Fibroblast of mammary gland (primary cell): ENCODE measurements around the gene RBP3.

ENCODE experiments used
- DNase-seq: peaks from one replicate; pipeline ENCODE4 v3.0.0-alpha.2; 2010; ENCODE audit warnings: low read depth
- H3K4me3 ChIP-seq: 2 replicates; pipeline ENCODE4 v1.5.1; 2011; ENCODE audit warnings: low read depth, mild to moderate bottlenecking, low read length, moderate library complexity; ENCODE audit not compliant: control insufficient read depth
- CTCF ChIP-seq: conservative IDR thresholded peaks from 2 replicates; pipeline ENCODE4 v1.5.1; 2011; ENCODE audit warnings: low read depth, low read length, inconsistent platforms; ENCODE audit not compliant: control insufficient read depth, insufficient read depth

Gene RBP3

GRCh38 chr10:47376522-47377220 lies 28.5 kb downstream of the RBP3 start:
- no peak overlapping the region for H3K4me3 ChIP-seq
- no peak for TF ChIP-seq CTCF
- DNase-seq, result no peak

GRCh38 chr10:47378183-47378510 lies 30.0 kb downstream of the RBP3 start:
- H3K4me3 ChIP-seq, result no peak overlapping the region
- TF ChIP-seq CTCF, result no peak
- DNase-seq, result no peak

GRCh38 chr10:47378606-47379444 lies 30.7 kb downstream of the RBP3 start:
- H3K4me3 ChIP-seq, result no peak overlapping the region
- TF ChIP-seq CTCF, result no peak
- no peak for DNase-seq

GRCh38 chr10:47379445-47379785 lies 31.3 kb downstream of the RBP3 start:
- no peak for TF ChIP-seq CTCF
- no peak for DNase-seq
- H3K4me3 ChIP-seq, result no peak overlapping the region

- TF ChIP-seq CTCF, result no peak
- H3K4me3 ChIP-seq, result no peak overlapping the region
- no peak for DNase-seq
These were observed 31.7 kb downstream of the RBP3 start for GRCh38 chr10:47379901-47380300.

GRCh38 chr10:47380341-47381102 lies 32.4 kb downstream of the RBP3 start:
- no peak overlapping the region for H3K4me3 ChIP-seq
- DNase-seq, result no peak
- TF ChIP-seq CTCF, result no peak
